ENCODE results near the gene MXRA7. TPM values are rescaled to one million over a fixed set of nuclear protein-coding genes. Genes with fewer than 3 reads are reported as not detected.
"Not testable (repeated sequence)": the region's sequence is repeated elsewhere in the genome, so short reads cannot be mapped to it uniquely, and the experiment has no call there.

Gene MXRA7
- total and polyA plus RNA-seq, 7 experiments from 2014 or later, result 1.8 to 7.5 (median 2.7) TPM

GRCh38 chr17:76726776-76727718 lies 16.3 kb upstream of the MXRA7 start, which contains the start of gene METTL23:
Gene METTL23, plus strand, starts transcription at chr17:76726839. Its CDS starts 2,872 bp downstream, at chr17:76729711.
- Mint-ChIP-seq H3K27me3 (no peaks in the 10 kb centered on the region), H3K4me3 (peak within 1 kb of the TSS; percentile 93 to 100 (median 98)), H3K4me1 (peaks cover 16 to 76% (median 42%) of the 10 kb centered on the region in 7 donors), H3K36me3 (peaks cover 0 to 27% (median 8%) of the 10 kb centered on the region in 5 donors), H3K9me3 (no peaks in the 10 kb centered on the region), H3K27ac (peak within 1 kb of the TSS; percentile 98 to 99 (median 99))
- Histone ChIP-seq H3K9me3 (ENCODE audit: control insufficient read depth in 2 of 3, low read length in 3 of 3) (no peaks in the 10 kb centered on the region), H3K36me3 (ENCODE audit: control insufficient read depth in 2 of 3, insufficient read depth in 3 of 3, low read length in 3 of 3) (peaks cover 7 to 31% (median 26%) of the 10 kb centered on the region in 3 experiments), H3K4me3 (ENCODE audit: low read length) (peak within 1 kb of the TSS; percentile 90), H3K27ac (ENCODE audit: low read depth, low read length) (peak within 1 kb of the TSS; percentile 97), H3K4me1 (ENCODE audit: control insufficient read depth in 2 of 2, insufficient read depth in 2 of 2, low read length in 2 of 2) (peaks cover 44 to 50% of the 10 kb centered on the region in 2 donors), H3K27me3 (ENCODE audit: control insufficient read depth in 2 of 2, insufficient read depth in 2 of 2, low read length in 2 of 2) (no peaks in the 10 kb centered on the region)
- POLR2A ChIA-PET, result interaction anchor here (0.6 to 9.2 kb wide), 25 partner anchors 9 to 1651 kb away, joined by 3 to 187 read pairs (median 3); partner anchors contain the start of genes MFSD11 and SRSF2
- ATAC-seq, result peak; percentile 52
- CTCF ChIA-PET, result interaction anchor here (0.9 to 2.9 kb wide), 5 partner anchors 8 to 55 kb away, joined by 5 to 35 read pairs (median 6); partner anchors contain the start of genes MFSD11 and SRSF2
- DNase-seq, result peak in 6 of 9 donors; percentile 21 to 95 (median 86)
- intact Hi-C loops (cut with micrococcal nuclease), result loop anchor here (1.0 to 5.0 kb wide), 18 partner anchors 10 to 1466 kb away; partner anchors contain the start of genes SEC14L1 (in 2 of the 2), SRSF2 (in 2 of the 2), GGA3 (in 1 of the 2) and MRPS7 (in 1 of the 2)

- ChIA-PET POLR2A (interaction anchor here (0.6 to 9.2 kb wide), 10 partner anchors 10 to 1651 kb away, joined by 3 to 187 read pairs (median 3); partner anchors contain the start of genes MFSD11, MXRA7 and SRSF2), CTCF (interaction anchor here (1.8 to 2.9 kb wide), 3 partner anchors 9 to 13 kb away, joined by 6 to 35 read pairs (median 6); partner anchors contain the start of gene SRSF2)
- H3K9me3 Mint-ChIP-seq, result no peaks in the 10 kb centered on the region
- peak within 1 kb of the TSS; percentile 98 to 99 (median 99) for H3K27ac Mint-ChIP-seq
- ATAC-seq (peak; percentile 88), DNase-seq (peak in 5 of 9 donors; percentile 92 to 95 (median 93))
- H3K4me1 Mint-ChIP-seq, result peaks cover 19 to 76% (median 43%) of the 10 kb centered on the region in 7 donors
- H3K27me3 Mint-ChIP-seq, result no peaks in the 10 kb centered on the region
- peaks cover 0 to 30% (median 15%) of the 10 kb centered on the region in 5 donors for H3K36me3 Mint-ChIP-seq
- H3K4me3 ChIP-seq (ENCODE audit: low read length), result peak within 1 kb of the TSS; percentile 90
- H3K9me3 ChIP-seq (ENCODE audit: control insufficient read depth in 2 of 3, low read length in 3 of 3), result no peaks in the 10 kb centered on the region
- H3K27ac ChIP-seq (ENCODE audit: low read depth, low read length), result peak within 1 kb of the TSS; percentile 97
- H3K27me3 ChIP-seq (ENCODE audit: control insufficient read depth in 2 of 2, insufficient read depth in 2 of 2, low read length in 2 of 2), result no peaks in the 10 kb centered on the region
- peaks cover 36 to 45% of the 10 kb centered on the region in 2 donors for H3K4me1 ChIP-seq (ENCODE audit: control insufficient read depth in 2 of 2, insufficient read depth in 2 of 2, low read length in 2 of 2)
- intact Hi-C loops (cut with micrococcal nuclease), result loop anchor here (1.0 to 5.0 kb wide), 16 partner anchors 11 to 1466 kb away; partner anchors contain the start of genes SEC14L1 (in 2 of the 2), SRSF2 (in 2 of the 2), GGA3 (in 1 of the 2) and MRPS7 (in 1 of the 2)
- peak within 1 kb of the TSS; percentile 93 to 100 (median 98) for H3K4me3 Mint-ChIP-seq
- H3K36me3 ChIP-seq (ENCODE audit: control insufficient read depth in 2 of 3, insufficient read depth in 3 of 3, low read length in 3 of 3), result peaks cover 8 to 31% (median 27%) of the 10 kb centered on the region in 3 experiments
Observed at GRCh38 chr17:76726231-76726775, 15.5 kb upstream of the MXRA7 start, which contains the start of gene JMJD6. Gene JMJD6, minus strand, starts transcription at chr17:76726606. Its CDS starts 131 bp downstream, at chr17:76726475.

GRCh38 chr17:76725580-76726230 lies 14.9 kb upstream of the MXRA7 start:
- H3K36me3 Mint-ChIP-seq, result peaks cover 0 to 34% (median 19%) of the 10 kb centered on the region in 5 donors
- ChIA-PET CTCF (interaction anchor here (1.8 to 4.1 kb wide), 3 partner anchors 11 to 13 kb away, joined by 6 to 35 read pairs (median 22); partner anchors contain the start of genes MXRA7 and SRSF2), POLR2A (interaction anchor here (0.7 to 9.2 kb wide), 12 partner anchors 9 to 1652 kb away, joined by 3 to 187 read pairs (median 3); partner anchors contain the start of genes MFSD11, MXRA7 and SRSF2)
- peak overlapping the region; percentile 90 for H3K4me3 ChIP-seq (ENCODE audit: low read length)
- H3K4me3 Mint-ChIP-seq, result peak overlapping the region; percentile 93 to 100 (median 98)
- peaks cover 18 to 77% (median 43%) of the 10 kb centered on the region in 7 donors for H3K4me1 Mint-ChIP-seq
- DNase-seq (peak; percentile 54 to 74 (median 70)), ATAC-seq (peak; percentile 37)
- peak overlapping the region; percentile 97 for H3K27ac ChIP-seq (ENCODE audit: low read depth, low read length)
- H3K9me3 ChIP-seq (ENCODE audit: control insufficient read depth in 2 of 3, low read length in 3 of 3), result no peaks in the 10 kb centered on the region
- peaks cover 36 to 41% of the 10 kb centered on the region in 2 donors for H3K4me1 ChIP-seq (ENCODE audit: control insufficient read depth in 2 of 2, insufficient read depth in 2 of 2, low read length in 2 of 2)
- peaks cover 14 to 34% (median 33%) of the 10 kb centered on the region in 3 experiments for H3K36me3 ChIP-seq (ENCODE audit: control insufficient read depth in 2 of 3, insufficient read depth in 3 of 3, low read length in 3 of 3)
- H3K27ac Mint-ChIP-seq, result peak overlapping the region; percentile 94 to 99 (median 98)
- no peaks in the 10 kb centered on the region for H3K9me3 Mint-ChIP-seq
- H3K27me3 ChIP-seq (ENCODE audit: control insufficient read depth in 2 of 2, insufficient read depth in 2 of 2, low read length in 2 of 2), result no peaks in the 10 kb centered on the region
- H3K27me3 Mint-ChIP-seq, result no peaks in the 10 kb centered on the region
- intact Hi-C loops (cut with micrococcal nuclease), result loop anchor here (1.0 to 5.0 kb wide), 16 partner anchors 10 to 1465 kb away; partner anchors contain the start of genes SEC14L1 (in 2 of the 2), SRSF2 (in 2 of the 2), GGA3 (in 1 of the 2) and MRPS7 (in 1 of the 2)

GRCh38 chr17:76723812-76724211 lies 13.0 kb upstream of the MXRA7 start:
- Histone ChIP-seq H3K4me3 (ENCODE audit: low read length) (no peak overlapping the region), H3K36me3 (ENCODE audit: control insufficient read depth in 2 of 3, insufficient read depth in 3 of 3, low read length in 3 of 3) (peaks cover 21 to 53% (median 46%) of the 10 kb centered on the region in 3 experiments), H3K27ac (ENCODE audit: low read depth, low read length) (no peak overlapping the region), H3K4me1 (ENCODE audit: control insufficient read depth in 2 of 2, insufficient read depth in 2 of 2, low read length in 2 of 2) (peaks cover 29 to 36% of the 10 kb centered on the region in 2 donors), H3K27me3 (ENCODE audit: control insufficient read depth in 2 of 2, insufficient read depth in 2 of 2, low read length in 2 of 2) (no peaks in the 10 kb centered on the region), H3K9me3 (ENCODE audit: control insufficient read depth in 2 of 3, low read length in 3 of 3) (no peaks in the 10 kb centered on the region)
- no peak for DNase-seq
- Mint-ChIP-seq H3K27ac (peak overlapping the region in 2 of 9 donors; percentile 67 to 98), H3K36me3 (peaks cover 0 to 42% (median 21%) of the 10 kb centered on the region in 5 donors), H3K4me3 (peak overlapping the region in 1 of 10 donors; percentile 78), H3K4me1 (peaks cover 11 to 64% (median 38%) of the 10 kb centered on the region in 7 donors), H3K27me3 (no peaks in the 10 kb centered on the region), H3K9me3 (no peaks in the 10 kb centered on the region)
- no peak for ATAC-seq
- CTCF ChIA-PET, result interaction anchor here (0.6 to 4.1 kb wide), 2 partner anchors 11 to 200 kb away, joined by 3 to 22 read pairs; partner anchors contain the start of gene MXRA7
- POLR2A ChIA-PET, result interaction anchor here (1.5 to 9.2 kb wide), 2 partner anchors 10 to 13 kb away, joined by 5 to 187 read pairs; partner anchors contain the start of genes MFSD11 and SRSF2
- intact Hi-C loops (cut with micrococcal nuclease), result no loop called here

GRCh38 chr17:76722977-76723376 lies 12.2 kb upstream of the MXRA7 start:
- H3K27ac Mint-ChIP-seq, result peak overlapping the region in 2 of 9 donors; percentile 36 to 38
- CTCF ChIA-PET, result interaction anchor here (4.1 kb wide), 1 partner anchor 10 kb away, joined by 22 read pairs; the partner anchor contains the start of gene MXRA7
- H3K4me3 Mint-ChIP-seq, result peak overlapping the region in 4 of 10 donors; percentile 12 to 48 (median 33)
- intact Hi-C loops (cut with micrococcal nuclease); ATAC-seq; H3K4me3 ChIP-seq (ENCODE audit: low read length); H3K9me3 Mint-ChIP-seq; DNase-seq; H3K9me3 ChIP-seq (ENCODE audit: control insufficient read depth in 2 of 3, low read length in 3 of 3); H3K27me3 ChIP-seq (ENCODE audit: control insufficient read depth in 2 of 2, insufficient read depth in 2 of 2, low read length in 2 of 2); H3K27me3 Mint-ChIP-seq; H3K27ac ChIP-seq (ENCODE audit: low read depth, low read length): not testable (repeated sequence)
- peaks cover 21 to 61% (median 50%) of the 10 kb centered on the region in 3 experiments for H3K36me3 ChIP-seq (ENCODE audit: control insufficient read depth in 2 of 3, insufficient read depth in 3 of 3, low read length in 3 of 3)
- peaks cover 27 to 29% of the 10 kb centered on the region in 2 donors for H3K4me1 ChIP-seq (ENCODE audit: control insufficient read depth in 2 of 2, insufficient read depth in 2 of 2, low read length in 2 of 2)
- peaks cover 0 to 49% (median 24%) of the 10 kb centered on the region in 5 donors for H3K36me3 Mint-ChIP-seq
- POLR2A ChIA-PET, result interaction anchor here (0.7 to 9.2 kb wide), 3 partner anchors 9 to 351 kb away, joined by 3 to 187 read pairs (median 5); partner anchors contain the start of genes MFSD11 and SRSF2
- H3K4me1 Mint-ChIP-seq, result peaks cover 11 to 57% (median 39%) of the 10 kb centered on the region in 7 donors
